Activated CD8-positive, alpha-beta memory T cell treated with anti-CD3 and anti-CD28 coated beads, Interleukin-2, amount 50 U/mL, for 24 hours (primary cell): ENCODE data around the gene REM1.

ENCODE experiments used
- DNase-seq: peaks from one replicate; pipeline ENCODE4 v3.0.0-alpha.2; 2020; ENCODE audit errors: extremely low read depth

Gene REM1

GRCh38 chr20:31523361-31524283 lies 48.5 kb downstream of the REM1 start:
- DNase-seq, result no peak

GRCh38 chr20:31527266-31527665 lies 52.2 kb downstream of the REM1 start:
- no peak for DNase-seq
